IMR-90 (cell line): ENCODE measurements around the gene FAM168A.

Experiments used
- BHLHE40 ChIP-seq: fragments of 150-350 bp; IDR thresholded peaks from 2 replicates; pipeline ENCODE4 v1.6.1; 2016; ENCODE audit warnings: mild to moderate bottlenecking, low read depth, low read length
- CEBPB ChIP-seq: IDR thresholded peaks from 2 replicates; pipeline ENCODE4 v1.6.1; 2012; ENCODE audit warnings: low read depth, low read length, improper control_type of control experiment
- CHD1 ChIP-seq: IDR thresholded peaks from 2 replicates; pipeline ENCODE4 v1.6.1; 2012; ENCODE audit warnings: low read depth, low read length, improper control_type of control experiment
- CTCF ChIP-seq: conservative IDR thresholded peaks from 2 replicates; pipeline ENCODE4 v1.5.1; 2012; ENCODE audit warnings: mild to moderate bottlenecking, low read depth, low read length, improper control_type of control experiment
- ELK1 ChIP-seq: fragments of 150-350 bp; IDR thresholded peaks from 2 replicates; pipeline ENCODE4 v1.6.1; 2016; ENCODE audit warnings: low read depth, mild to moderate bottlenecking, low read length, moderate library complexity, borderline replicate concordance
- FOS ChIP-seq: fragments of 150-350 bp; IDR thresholded peaks from 2 replicates; pipeline ENCODE4 v1.6.1; 2016; ENCODE audit warnings: low read depth, low read length
- MAFK ChIP-seq: IDR thresholded peaks from 2 replicates; pipeline ENCODE4 v1.6.1; 2012; ENCODE audit warnings: low read depth, low read length, improper control_type of control experiment
- MXI1 ChIP-seq: IDR thresholded peaks from 2 replicates; pipeline ENCODE4 v1.6.1; 2012; ENCODE audit warnings: low read depth, mild to moderate bottlenecking, low read length, moderate library complexity, borderline replicate concordance
- POLR2A ChIP-seq: IDR thresholded peaks from 2 replicates; pipeline ENCODE4 v1.6.1; 2012; ENCODE audit warnings: mild to moderate bottlenecking, low read depth, low read length
- RAD21 ChIP-seq: IDR thresholded peaks from 2 replicates; pipeline ENCODE4 v1.6.1; 2012; ENCODE audit warnings: low read length, improper control_type of control experiment
- RCOR1 ChIP-seq: IDR thresholded peaks from 2 replicates; pipeline ENCODE4 v1.6.1; 2012; ENCODE audit warnings: mild to moderate bottlenecking, low read length, improper control_type of control experiment; ENCODE audit not compliant: insufficient replicate concordance
- RFX5 ChIP-seq: IDR thresholded peaks from 2 replicates; pipeline ENCODE4 v1.8.0; 2012; ENCODE audit warnings: low read depth, mild to moderate bottlenecking, low read length, moderate library complexity
- SMC3 ChIP-seq: fragments of 150-350 bp; IDR thresholded peaks from 2 replicates; pipeline ENCODE4 v1.6.1; 2016; ENCODE audit warnings: low read depth, mild to moderate bottlenecking, antibody characterized with exemption, low read length, moderate library complexity
- USF2 ChIP-seq: fragments of 150-350 bp; IDR thresholded peaks from 2 replicates; pipeline ENCODE4 v1.6.1; 2017; ENCODE audit warnings: mild to moderate bottlenecking, antibody characterized with exemption, low read length, low read depth

- TF ChIP-seq CTCF, result no peak
- TF ChIP-seq POLR2A, result no peak
- TF ChIP-seq RAD21, result no peak
- TF ChIP-seq MAFK, result no peak
- TF ChIP-seq MXI1, result no peak
- TF ChIP-seq RFX5, result no peak
- TF ChIP-seq SMC3, result no peak
- TF ChIP-seq BHLHE40, result no peak
- no peak for TF ChIP-seq USF2
- no peak for TF ChIP-seq FOS
- no peak for TF ChIP-seq CEBPB
- no peak for TF ChIP-seq RCOR1
- no peak for TF ChIP-seq CHD1
- TF ChIP-seq ELK1, result no peak
Observed at GRCh38 chr11:73566977-73567755, 30.7 kb downstream of the FAM168A start.
